Activated CD4-positive, alpha-beta memory T cell treated with anti-CD3 and anti-CD28 coated beads, Interleukin-2, amount 10 ng/mL, durations not matched to agents 7 days and 5 days (primary cell): ENCODE results near the gene ENKD1. TPM values are rescaled to one million over a fixed set of nuclear protein-coding genes. Genes with fewer than 3 reads are reported as not detected.
"Not testable (repeated sequence)": the region's sequence is repeated elsewhere in the genome, so short reads cannot be mapped to it uniquely, and the experiment has no call there.

ENCODE experiments used
- CTCF ChIA-PET: fragments of 350-600 bp; sonication (Branson Sonifier 250); formaldehyde crosslinking; loops from one replicate; lab custom pipeline; 2021; ENCODE audit warnings: antibody characterized with exemption, inconsistent platforms; lab: Charles Lee
- POLR2A ChIA-PET: fragments of 350-600 bp; sonication (Branson Sonifier 250); formaldehyde crosslinking; loops from one replicate; lab custom pipeline; 2021; ENCODE audit warnings: antibody characterized with exemption; lab: Charles Lee
- DNase-seq: peaks from one replicate; pipeline ENCODE4 v3.0.0-alpha.2; 2020
- H3K27ac Mint-ChIP-seq: one replicate; pipeline ENCODE4 v1.8.0; 2021; ENCODE audit warnings: mild to moderate bottlenecking, mixed read lengths
- H3K27me3 Mint-ChIP-seq: one replicate; pipeline ENCODE4 v1.8.0; 2021; ENCODE audit warnings: mixed read lengths
- H3K36me3 Mint-ChIP-seq: one replicate; pipeline ENCODE4 v1.8.0; 2021; ENCODE audit warnings: low read depth, mixed read lengths
- H3K4me1 Mint-ChIP-seq: one replicate; pipeline ENCODE4 v1.8.0; 2021; ENCODE audit warnings: mixed read lengths
- H3K4me3 Mint-ChIP-seq: one replicate; pipeline ENCODE4 v1.8.0; 2021; ENCODE audit warnings: mild to moderate bottlenecking, mixed read lengths
- H3K9me3 Mint-ChIP-seq: one replicate; pipeline ENCODE4 v1.8.0; 2021; ENCODE audit warnings: mixed read lengths
- total RNA-seq, 2 experiments: library from RNA; stranded (reverse); gene quantifications; one replicate each; pipeline ENCODE4 v1.2.3, GENCODE V29; 2021

Gene ENKD1
- total RNA-seq, 2 experiments from 2014 or later: 7.4 to 8.1 TPM

DNA sequence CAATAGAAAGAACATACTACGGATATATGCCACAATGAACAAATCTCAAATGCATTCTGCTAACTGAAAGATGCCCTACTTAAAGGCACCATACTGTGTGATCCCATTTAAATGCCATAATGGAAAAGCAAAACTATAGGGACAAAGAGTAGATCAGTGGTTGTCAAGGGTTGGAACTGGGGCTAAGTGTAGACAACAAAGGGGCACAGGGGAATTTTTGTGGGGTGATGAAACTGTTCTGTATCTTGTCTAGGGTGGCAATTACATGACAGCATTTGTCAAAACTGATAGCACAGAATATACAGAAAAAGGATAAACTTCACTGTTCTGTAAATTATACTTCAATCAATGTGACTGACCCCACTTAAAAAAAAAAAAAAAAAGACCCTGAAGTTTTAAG, 34.9 kb upstream of the ENKD1 start:
- POLR2A ChIA-PET: interaction anchor here (1.1 kb wide), 1 partner anchor 18 kb away, joined by 3 read pairs; no protein-coding TSS in a partner anchor

DNA sequence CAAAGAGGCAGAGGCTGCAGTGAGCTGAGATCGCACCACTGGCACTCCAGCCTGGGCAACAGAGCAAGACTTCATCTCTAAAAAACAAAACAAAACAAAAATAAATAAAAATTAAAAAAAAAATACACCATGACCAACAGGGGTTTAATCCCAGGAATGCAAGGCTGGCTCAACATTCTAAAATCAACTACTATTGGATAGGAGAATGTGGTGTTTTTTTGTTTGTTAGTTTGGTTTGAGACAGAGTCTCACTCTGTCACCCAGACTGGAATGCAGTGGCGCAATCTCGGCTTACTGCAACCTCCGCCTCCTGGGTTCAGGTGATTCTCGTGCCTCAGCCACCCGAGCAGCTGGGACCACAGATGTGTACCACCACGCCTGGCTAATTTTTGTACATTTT, 32.7 kb upstream of the ENKD1 start:
- Mint-ChIP-seq H3K36me3 (peaks cover 14% of the 10 kb centered on the region), H3K4me3 (no peak overlapping the region), H3K27ac (no peak overlapping the region), H3K9me3 (peaks cover 2% of the 10 kb centered on the region), H3K27me3 (no peaks in the 10 kb centered on the region), H3K4me1 (peaks cover 21% of the 10 kb centered on the region)
- ChIA-PET CTCF (no interaction called here), POLR2A (no interaction called here)
- no peak for DNase-seq

More for the DNA sequence above, 34.9 kb upstream of the ENKD1 start:
- Mint-ChIP-seq H3K9me3 (peaks cover 2% of the 10 kb centered on the region), H3K4me1 (peaks cover 29% of the 10 kb centered on the region), H3K27me3 (no peaks in the 10 kb centered on the region), H3K27ac (no peak overlapping the region), H3K4me3 (no peak overlapping the region), H3K36me3 (peaks cover 14% of the 10 kb centered on the region)
- CTCF ChIA-PET: interaction anchor here (0.6 to 1.3 kb wide), 3 partner anchors 7 to 114 kb away, joined by 3 to 8 read pairs (median 4); no protein-coding TSS in a partner anchor
- no peak for DNase-seq

DNA sequence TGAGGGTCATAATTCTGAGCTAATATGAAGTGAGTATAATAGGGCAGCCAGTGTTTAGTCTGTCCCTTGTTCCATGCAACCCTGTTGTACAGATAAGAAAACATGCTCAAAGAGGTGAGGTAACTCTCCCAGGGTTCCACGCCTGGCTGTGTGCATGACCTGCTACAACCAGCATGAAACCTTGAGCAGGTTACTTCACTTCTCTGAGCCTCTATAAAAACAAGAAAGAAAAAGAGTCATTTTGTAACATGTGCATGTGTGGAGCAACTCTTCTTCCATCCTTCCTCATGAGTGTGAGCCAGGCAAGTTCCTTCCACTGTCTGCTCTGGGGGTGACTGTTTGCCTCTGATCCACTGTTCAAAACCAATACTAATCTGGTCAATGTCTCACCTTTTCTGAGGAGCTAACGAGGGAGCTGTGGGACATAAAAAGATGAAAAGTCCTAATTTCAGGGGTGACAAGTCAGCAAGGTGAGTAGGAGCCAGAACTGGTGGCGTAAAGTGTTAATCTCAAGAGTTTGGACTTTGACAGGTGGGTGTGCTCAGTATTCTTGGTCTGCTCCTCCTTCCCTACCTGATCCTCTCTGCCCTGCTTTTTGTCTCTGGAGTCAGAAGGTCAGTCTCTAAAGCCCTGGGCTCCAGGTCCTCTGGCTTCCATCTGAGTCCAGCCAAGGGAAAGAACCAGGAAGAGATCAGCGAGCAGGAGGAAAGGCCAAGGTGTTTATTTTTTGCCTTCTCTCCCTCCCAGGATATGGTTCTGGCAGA, 31.1 kb upstream of the ENKD1 start:
- H3K4me3 Mint-ChIP-seq: no peak overlapping the region
- H3K27ac Mint-ChIP-seq: no peak overlapping the region
- peaks cover 2% of the 10 kb centered on the region for H3K9me3 Mint-ChIP-seq
- peaks cover 14% of the 10 kb centered on the region for H3K36me3 Mint-ChIP-seq
- H3K4me1 Mint-ChIP-seq: peaks cover 5% of the 10 kb centered on the region
- no peak for DNase-seq
- ChIA-PET CTCF (no interaction called here), POLR2A (interaction anchor here (1.7 kb wide), 1 partner anchor 21 kb away, joined by 4 read pairs; the partner anchor contains the start of gene GFOD2)
- no peaks in the 10 kb centered on the region for H3K27me3 Mint-ChIP-seq

DNA sequence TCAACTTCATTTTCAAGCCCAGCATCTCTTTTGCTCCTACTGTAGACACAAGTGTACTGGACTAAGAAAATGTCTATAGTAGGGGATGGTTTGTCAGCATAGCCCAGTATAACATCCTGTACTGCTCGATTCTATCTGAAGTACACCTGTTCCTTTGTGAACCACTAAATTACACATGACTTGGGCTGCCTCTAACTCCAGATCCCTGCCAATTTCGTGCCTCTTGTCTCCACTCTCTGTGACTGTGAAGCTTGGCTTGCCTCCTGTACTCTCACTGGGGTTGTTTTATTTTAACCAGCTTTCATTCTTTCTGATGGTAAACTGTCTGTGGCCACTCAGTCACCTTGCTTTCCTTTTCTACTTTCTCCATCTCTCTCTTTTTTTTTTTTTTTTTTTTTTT, 28.1 kb upstream of the ENKD1 start:
- H3K9me3 Mint-ChIP-seq: peaks cover 2% of the 10 kb centered on the region
- no peak for DNase-seq
- no peak overlapping the region for H3K27ac Mint-ChIP-seq
- peaks cover 5% of the 10 kb centered on the region for H3K4me1 Mint-ChIP-seq
- peaks cover 14% of the 10 kb centered on the region for H3K36me3 Mint-ChIP-seq
- no peak overlapping the region for H3K4me3 Mint-ChIP-seq
- ChIA-PET CTCF (interaction anchor here (1.0 to 1.2 kb wide), 2 partner anchors 22 to 27 kb away, joined by 3 to 5 read pairs; no protein-coding TSS in a partner anchor), POLR2A (no interaction called here)
- no peaks in the 10 kb centered on the region for H3K27me3 Mint-ChIP-seq

DNA sequence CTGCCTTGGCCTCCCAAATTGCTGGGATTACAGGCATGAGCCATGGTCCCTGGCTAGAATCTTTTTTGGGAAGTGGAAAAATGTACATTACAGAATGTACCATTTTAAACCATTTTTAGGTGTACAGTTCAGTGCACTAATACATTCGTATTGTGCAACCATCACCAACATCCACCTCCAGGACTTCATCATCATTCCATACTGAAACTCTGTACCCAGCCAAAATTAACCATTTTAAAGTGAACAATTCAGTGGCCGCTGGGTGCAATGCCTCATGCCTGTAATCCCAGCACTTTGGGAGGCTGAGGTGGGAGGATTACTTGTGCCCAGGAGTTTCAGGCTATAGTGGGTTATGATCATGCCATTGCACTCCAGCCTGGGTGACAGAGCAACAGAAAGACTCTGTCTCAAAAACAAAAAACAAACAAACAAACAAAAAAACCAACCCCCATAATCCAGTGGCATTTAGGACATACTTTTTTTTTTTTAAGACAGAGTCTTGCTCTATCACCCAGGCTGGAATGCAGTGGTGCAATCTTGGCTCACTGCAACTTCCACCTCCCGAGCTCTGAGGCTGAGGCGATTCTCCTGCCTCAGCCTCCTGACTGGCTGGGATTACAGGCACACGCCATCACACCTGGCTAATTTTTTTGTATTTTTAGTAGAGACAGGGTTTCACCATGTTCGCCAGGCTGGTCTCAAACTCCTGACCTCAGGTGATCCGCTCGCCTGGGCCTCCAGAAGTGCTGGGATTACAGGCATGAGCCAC, 27.2 kb upstream of the ENKD1 start:
- DNase-seq, H3K27me3 Mint-ChIP-seq, H3K9me3 Mint-ChIP-seq, H3K4me3 Mint-ChIP-seq, H3K4me1 Mint-ChIP-seq, H3K27ac Mint-ChIP-seq: not testable (repeated sequence)
- POLR2A ChIA-PET: interaction anchor here (0.7 kb wide), 1 partner anchor 679 kb away, joined by 3 read pairs; no protein-coding TSS in a partner anchor
- CTCF ChIA-PET: interaction anchor here (1.5 kb wide), 1 partner anchor 123 kb away, joined by 4 read pairs; no protein-coding TSS in a partner anchor
- H3K36me3 Mint-ChIP-seq: peaks cover 11% of the 10 kb centered on the region

GRCh38 chr16:67685388-67686112, 19.0 kb upstream of the ENKD1 start:
- Mint-ChIP-seq H3K4me1 (peaks cover 26% of the 10 kb centered on the region), H3K27ac (peak overlapping the region; percentile 85), H3K4me3 (no peak overlapping the region), H3K36me3 (peaks cover 22% of the 10 kb centered on the region), H3K9me3 (no peaks in the 10 kb centered on the region), H3K27me3 (no peaks in the 10 kb centered on the region)
- ChIA-PET CTCF (interaction anchor here (0.7 to 0.8 kb wide), 3 partner anchors 15 to 165 kb away, joined by 3 to 4 read pairs (median 3); no protein-coding TSS in a partner anchor), POLR2A (interaction anchor here (1.0 to 1.8 kb wide), 2 partner anchors 13 to 116 kb away, joined by 3 to 4 read pairs; no protein-coding TSS in a partner anchor)
- DNase-seq: no peak

GRCh38 chr16:67683767-67684166, 17.2 kb upstream of the ENKD1 start:
- no peak for DNase-seq
- CTCF ChIA-PET: interaction anchor here (1.1 kb wide), 1 partner anchor 15 kb away, joined by 4 read pairs; no protein-coding TSS in a partner anchor
- H3K4me3 Mint-ChIP-seq: no peak overlapping the region
- H3K36me3 Mint-ChIP-seq: peaks cover 22% of the 10 kb centered on the region
- POLR2A ChIA-PET: interaction anchor here (1.1 to 2.1 kb wide), 2 partner anchors 9 to 36 kb away, joined by 3 to 7 read pairs; partner anchors contain the start of gene GFOD2
- H3K27me3 Mint-ChIP-seq: no peaks in the 10 kb centered on the region
- H3K9me3 Mint-ChIP-seq: no peaks in the 10 kb centered on the region
- peaks cover 26% of the 10 kb centered on the region for H3K4me1 Mint-ChIP-seq
- peak overlapping the region; percentile 51 for H3K27ac Mint-ChIP-seq

DNA sequence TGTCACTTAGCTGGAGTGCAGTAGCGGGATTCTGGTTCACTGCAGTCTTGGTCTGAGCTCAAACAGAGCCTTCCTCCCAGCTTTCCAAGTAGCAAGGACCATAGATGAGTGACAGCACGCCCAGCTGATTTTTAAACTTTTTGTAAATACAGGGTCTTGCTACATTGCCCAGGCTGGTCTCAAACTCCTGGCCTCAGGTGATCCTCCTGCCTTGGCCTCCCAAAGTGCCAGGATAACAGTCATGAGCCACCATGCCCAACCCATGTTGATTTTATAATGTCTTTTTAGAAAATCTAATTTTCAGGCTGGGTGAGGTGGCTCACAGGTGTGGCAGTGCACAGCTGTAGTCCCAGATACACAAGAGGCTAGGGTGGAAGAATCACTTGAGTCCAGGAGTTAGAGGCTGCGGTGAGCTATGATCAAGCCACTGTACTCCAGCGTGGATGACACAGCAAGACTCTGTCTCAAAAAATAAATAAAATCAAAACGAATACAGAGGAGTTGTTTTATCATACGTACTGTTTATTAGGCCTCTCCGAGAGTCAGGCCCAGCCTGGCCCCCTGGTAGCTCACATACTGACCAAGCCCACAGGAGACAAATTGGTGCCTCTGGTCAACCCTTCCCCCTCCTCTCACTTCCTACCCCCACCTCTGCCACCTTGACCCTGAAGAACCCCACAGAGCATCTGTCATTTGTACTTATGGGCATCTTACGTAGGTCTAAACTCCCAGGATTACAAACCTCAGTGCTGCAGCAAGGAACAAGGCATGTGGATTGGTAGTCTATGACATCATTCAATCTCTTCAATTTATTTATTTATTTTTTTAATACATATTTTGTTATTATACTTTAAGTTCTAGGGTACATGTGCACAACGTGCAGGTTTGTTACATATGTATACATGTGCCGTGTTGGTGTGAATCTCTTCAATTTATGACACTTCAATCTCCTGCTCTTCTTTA, 13.7 kb upstream of the ENKD1 start:
- no peak overlapping the region for H3K4me3 Mint-ChIP-seq
- ChIA-PET POLR2A (no interaction called here), CTCF (interaction anchor here (0.7 to 3.3 kb wide), 4 partner anchors 8 to 197 kb away, joined by 3 to 19 read pairs (median 6); no protein-coding TSS in a partner anchor)
- peaks cover 15% of the 10 kb centered on the region for H3K4me1 Mint-ChIP-seq
- no peaks in the 10 kb centered on the region for H3K9me3 Mint-ChIP-seq
- H3K27ac Mint-ChIP-seq: no peak overlapping the region
- H3K27me3 Mint-ChIP-seq: no peaks in the 10 kb centered on the region
- H3K36me3 Mint-ChIP-seq: peaks cover 18% of the 10 kb centered on the region
- DNase-seq: no peak

DNA sequence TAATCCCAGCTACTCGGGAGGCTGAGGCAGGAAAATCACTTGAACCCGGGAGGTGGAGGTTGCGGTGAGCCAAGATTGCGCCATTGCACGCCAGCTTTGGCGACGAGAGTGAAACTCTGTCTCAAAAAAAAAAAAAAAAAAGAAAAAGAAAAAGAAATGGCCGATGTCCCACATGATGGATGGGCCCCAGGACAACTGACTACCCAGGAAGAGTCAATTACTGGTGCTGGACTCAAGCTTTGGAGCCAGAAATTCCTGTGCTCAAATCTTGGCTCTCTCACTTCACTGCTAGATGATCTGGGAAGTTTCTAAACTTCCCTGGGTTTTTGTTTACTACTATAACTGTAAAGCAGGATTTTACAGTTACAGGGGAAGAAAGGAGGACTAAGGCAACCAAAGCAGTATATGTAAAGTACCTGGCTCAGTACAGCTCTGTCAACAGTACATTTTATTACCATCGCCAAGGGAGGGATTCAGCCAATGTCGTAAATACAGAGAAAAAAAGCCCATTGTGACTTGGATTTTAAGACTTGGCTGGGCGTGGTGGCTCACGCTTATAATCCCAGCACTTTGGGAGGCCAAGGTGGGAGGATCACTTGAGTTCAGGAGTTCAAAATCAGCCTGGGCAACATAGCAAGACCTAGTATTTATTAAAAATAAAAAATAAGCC, 11.9 kb upstream of the ENKD1 start:
- peaks cover 2% of the 10 kb centered on the region for H3K4me1 Mint-ChIP-seq
- DNase-seq: no peak
- H3K27me3 Mint-ChIP-seq: no peaks in the 10 kb centered on the region
- H3K4me3 Mint-ChIP-seq: no peak overlapping the region
- CTCF ChIA-PET: interaction anchor here (1.3 to 1.8 kb wide), 2 partner anchors 138 to 158 kb away, joined by 3 to 5 read pairs; no protein-coding TSS in a partner anchor
- no peaks in the 10 kb centered on the region for H3K9me3 Mint-ChIP-seq
- H3K36me3 Mint-ChIP-seq: peaks cover 9% of the 10 kb centered on the region
- POLR2A ChIA-PET: no interaction called here
- H3K27ac Mint-ChIP-seq: no peak overlapping the region

DNA sequence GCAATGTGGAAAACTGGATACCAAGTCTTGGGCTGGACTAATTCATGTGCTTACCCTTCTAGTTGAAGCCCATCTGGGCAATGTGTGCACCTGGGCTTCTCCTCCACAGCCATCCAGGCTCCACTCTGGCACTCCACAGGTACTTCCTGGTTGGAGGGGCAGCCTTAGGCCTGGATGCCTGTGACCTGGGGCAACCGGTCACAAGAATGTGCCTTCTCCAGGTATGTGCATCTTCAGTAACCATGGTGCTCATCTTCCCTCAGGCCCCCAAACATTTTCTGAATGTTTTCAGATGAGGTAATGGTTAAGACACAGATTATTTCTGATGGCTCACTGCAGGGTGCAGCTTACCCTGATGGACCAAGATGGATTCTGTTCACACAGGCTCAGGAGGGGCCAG, 11.2 kb upstream of the ENKD1 start:
- Mint-ChIP-seq H3K27ac (no peak overlapping the region), H3K27me3 (no peaks in the 10 kb centered on the region), H3K36me3 (peaks cover 5% of the 10 kb centered on the region), H3K4me1 (no peaks in the 10 kb centered on the region), H3K9me3 (no peaks in the 10 kb centered on the region), H3K4me3 (no peak overlapping the region)
- DNase-seq: no peak
- ChIA-PET POLR2A (no interaction called here), CTCF (interaction anchor here (1.3 kb wide), 1 partner anchor 139 kb away, joined by 3 read pairs; no protein-coding TSS in a partner anchor)

- H3K4me1 Mint-ChIP-seq: peaks cover 4% of the 10 kb centered on the region
- no peak for DNase-seq
- no peak overlapping the region for H3K27ac Mint-ChIP-seq
- ChIA-PET CTCF (interaction anchor here (0.7 to 1.0 kb wide), 2 partner anchors 130 to 156 kb away, joined by 4 to 5 read pairs; no protein-coding TSS in a partner anchor), POLR2A (no interaction called here)
- H3K9me3 Mint-ChIP-seq: no peaks in the 10 kb centered on the region
- H3K36me3 Mint-ChIP-seq: no peaks in the 10 kb centered on the region
- H3K27me3 Mint-ChIP-seq: no peaks in the 10 kb centered on the region
- H3K4me3 Mint-ChIP-seq: no peak overlapping the region
Observed at GRCh38 chr16:67676939-67677338, 10.4 kb upstream of the ENKD1 start.
